Body of pancreas (tissue), 4 donors: Measurements from ENCODE around the gene HYI.

Experiments
- POLR2A ChIP-seq, 3 donors: fragments of 450-650 bp; IDR thresholded peaks; one replicate each; pipeline ENCODE4 v1.6.1; 2016; ENCODE audit warnings: antibody characterized with exemption in 3 of 3, mild to moderate bottlenecking in 2 of 3
- TF ChIP-seq, protein P1 (sequence below), 7 experiments: fragments of 450-650 bp in 4 of 7; fragments of 200-600 bp in 3 of 7; sonication (generic) in 3 of 7; IDR thresholded peaks; one replicate each; pipeline ENCODE4 v1.5.1; 2016 to 2019; ENCODE audit warnings: antibody characterized with exemption in 7 of 7

GRCh38 chr1:43443197-43443946, 10.4 kb downstream of the HYI start:
- TF ChIP-seq, protein P1, sequence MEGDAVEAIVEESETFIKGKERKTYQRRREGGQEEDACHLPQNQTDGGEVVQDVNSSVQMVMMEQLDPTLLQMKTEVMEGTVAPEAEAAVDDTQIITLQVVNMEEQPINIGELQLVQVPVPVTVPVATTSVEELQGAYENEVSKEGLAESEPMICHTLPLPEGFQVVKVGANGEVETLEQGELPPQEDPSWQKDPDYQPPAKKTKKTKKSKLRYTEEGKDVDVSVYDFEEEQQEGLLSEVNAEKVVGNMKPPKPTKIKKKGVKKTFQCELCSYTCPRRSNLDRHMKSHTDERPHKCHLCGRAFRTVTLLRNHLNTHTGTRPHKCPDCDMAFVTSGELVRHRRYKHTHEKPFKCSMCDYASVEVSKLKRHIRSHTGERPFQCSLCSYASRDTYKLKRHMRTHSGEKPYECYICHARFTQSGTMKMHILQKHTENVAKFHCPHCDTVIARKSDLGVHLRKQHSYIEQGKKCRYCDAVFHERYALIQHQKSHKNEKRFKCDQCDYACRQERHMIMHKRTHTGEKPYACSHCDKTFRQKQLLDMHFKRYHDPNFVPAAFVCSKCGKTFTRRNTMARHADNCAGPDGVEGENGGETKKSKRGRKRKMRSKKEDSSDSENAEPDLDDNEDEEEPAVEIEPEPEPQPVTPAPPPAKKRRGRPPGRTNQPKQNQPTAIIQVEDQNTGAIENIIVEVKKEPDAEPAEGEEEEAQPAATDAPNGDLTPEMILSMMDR (IDR thresholded peaks at IDR 0.05), result no peak
- no peak for TF ChIP-seq POLR2A (IDR thresholded peaks at IDR 0.05)
